ENCODE data around the gene DLGAP4.
"Not testable (repeated sequence)": the region's sequence is repeated elsewhere in the genome, so short reads cannot be mapped to it uniquely, and the experiment has no call there.

Gene DLGAP4

GRCh38 chr20:36379914-36380313, 73.8 kb downstream of the DLGAP4 start:
- not testable (repeated sequence) for DNase-seq (ENCODE audit: low read depth in 3 of 3)

GRCh38 chr20:36384022-36384619, 78.0 kb downstream of the DLGAP4 start:
- peak in 1 of 3 experiments; percentile 19 for DNase-seq (ENCODE audit: low read depth in 3 of 3)

GRCh38 chr20:36385503-36385902, 79.4 kb downstream of the DLGAP4 start:
- no peak for DNase-seq (ENCODE audit: low read depth in 3 of 3)

- DNase-seq (ENCODE audit: low read depth in 3 of 3), result no peak
These were observed 80.1 kb downstream of the DLGAP4 start for GRCh38 chr20:36386236-36386635.

- no peak for DNase-seq (ENCODE audit: low read depth in 3 of 3)
These were observed 84.1 kb downstream of the DLGAP4 start for GRCh38 chr20:36390269-36390668.

GRCh38 chr20:36390719-36391415, 84.7 kb downstream of the DLGAP4 start:
- DNase-seq (ENCODE audit: low read depth in 3 of 3), result no peak

GRCh38 chr20:36391456-36391855, 85.3 kb downstream of the DLGAP4 start:
- no peak for DNase-seq (ENCODE audit: low read depth in 3 of 3)

- no peak for DNase-seq (ENCODE audit: low read depth in 3 of 3)
These were observed 85.8 kb downstream of the DLGAP4 start for GRCh38 chr20:36391955-36392354.

- no peak for DNase-seq (ENCODE audit: low read depth in 3 of 3)
These were observed 86.8 kb downstream of the DLGAP4 start for GRCh38 chr20:36392989-36393388.

GRCh38 chr20:36394340-36394965, 88.3 kb downstream of the DLGAP4 start:
- no peak for DNase-seq (ENCODE audit: low read depth in 3 of 3)

- DNase-seq (ENCODE audit: low read depth in 3 of 3), result no peak
These were observed 90.2 kb downstream of the DLGAP4 start for GRCh38 chr20:36396340-36396739.

- no peak for DNase-seq (ENCODE audit: low read depth in 3 of 3)
These were observed 90.9 kb downstream of the DLGAP4 start for GRCh38 chr20:36396847-36397630.

- no peak for DNase-seq (ENCODE audit: low read depth in 3 of 3)
These were observed 92.4 kb downstream of the DLGAP4 start for GRCh38 chr20:36398515-36398914.

- peak in 2 of 3 experiments; percentile 2 to 41 for DNase-seq (ENCODE audit: low read depth in 3 of 3)
These were observed 93.2 kb downstream of the DLGAP4 start for GRCh38 chr20:36399147-36399968.

GRCh38 chr20:36399969-36400545, 93.9 kb downstream of the DLGAP4 start:
- DNase-seq (ENCODE audit: low read depth in 3 of 3), result no peak

GRCh38 chr20:36400909-36401735, 95.0 kb downstream of the DLGAP4 start:
- no peak for DNase-seq (ENCODE audit: low read depth in 3 of 3)

- no peak for DNase-seq (ENCODE audit: low read depth in 3 of 3)
These were observed 96.6 kb downstream of the DLGAP4 start for GRCh38 chr20:36402708-36403107.

- DNase-seq (ENCODE audit: low read depth in 3 of 3), result no peak
These were observed 98.4 kb downstream of the DLGAP4 start for GRCh38 chr20:36404435-36404978.

GRCh38 chr20:36405255-36405654, 99.1 kb downstream of the DLGAP4 start:
- no peak for DNase-seq (ENCODE audit: low read depth in 3 of 3)

- DNase-seq (ENCODE audit: low read depth in 3 of 3), result no peak
These were observed 101.1 kb downstream of the DLGAP4 start for GRCh38 chr20:36407199-36407733.
